ENCODE results near the gene CCDC106.

- no peak for TF ChIP-seq USF2 (IDR thresholded peaks at IDR 0.05; ENCODE audit: low read depth, low read length)
- TF ChIP-seq CEBPB (IDR thresholded peaks at IDR 0.05; ENCODE audit: low read depth, low read length): no peak
- no peak for TF ChIP-seq CTCF (conservative IDR thresholded peaks at IDR 0.05; ENCODE audit: low read depth, low read length)
- TF ChIP-seq MXI1 (IDR thresholded peaks at IDR 0.05; ENCODE audit: borderline replicate concordance, low read depth, low read length): no peak
- TF ChIP-seq CHD1 (IDR thresholded peaks at IDR 0.05; ENCODE audit: low read depth, low read length): no peak
- TF ChIP-seq RFX5 (IDR thresholded peaks at IDR 0.05; ENCODE audit: low read depth, low read length): no peak
- TF ChIP-seq POLR2A (IDR thresholded peaks at IDR 0.05; ENCODE audit: low read depth, low read length): no peak
- no peak for TF ChIP-seq FOS (IDR thresholded peaks at IDR 0.05; ENCODE audit: low read depth, low read length)
- no peak for TF ChIP-seq SMC3 (IDR thresholded peaks at IDR 0.05; ENCODE audit: low read depth, low read length)
- TF ChIP-seq MAZ (IDR thresholded peaks at IDR 0.05; ENCODE audit: borderline replicate concordance, low read depth, low read length): no peak
- no peak for TF ChIP-seq MAFK (IDR thresholded peaks at IDR 0.05; ENCODE audit: low read depth, low read length)
- no peak for TF ChIP-seq RAD21 (IDR thresholded peaks at IDR 0.05; ENCODE audit: low read length)
- no peak for TF ChIP-seq NFE2L2 (IDR thresholded peaks at IDR 0.05; ENCODE audit: low read depth, low read length)
- TF ChIP-seq RCOR1 (IDR thresholded peaks at IDR 0.05; ENCODE audit: insufficient replicate concordance, low read length): no peak
These were observed 46.9 kb downstream of the CCDC106 start for GRCh38 chr19:55694656-55695491.

All from IMR-90 (cell line).